SK-N-SH treated with all-trans-retinoic acid at 6 μM for 48 hours (cell line): ENCODE measurements around the gene SNRPD3.

Experiments
- ATAC-seq: fragments of 200-7000 bp; cut with Tn5 transposase; 3 replicates; pipeline ENCODE4 v1.9.1; 2020; ENCODE audit warnings: mild to moderate bottlenecking, moderate library complexity
- ARNTL ChIP-seq: fragments of 450-650 bp; formaldehyde crosslinking; IDR thresholded peaks from 2 replicates; pipeline ENCODE4 v1.5.0; 2020; ENCODE audit warnings: low read depth, mild to moderate bottlenecking, moderate library complexity, borderline replicate concordance
- BACH2 ChIP-seq: fragments of 250-450 bp; sonication (Bioruptor Pico); IDR thresholded peaks from 2 replicates; pipeline ENCODE4 v1.9.0; 2021; ENCODE audit warnings: mild to moderate bottlenecking, borderline replicate concordance
- CSDC2 ChIP-seq: fragments of 250-450 bp; sonication (Bioruptor Pico); IDR thresholded peaks from 2 replicates; pipeline ENCODE4 v1.5.0; 2020; ENCODE audit warnings: mild to moderate bottlenecking, moderate library complexity
- CSRNP3 ChIP-seq: fragments of 250-450 bp; sonication (Bioruptor Pico); IDR thresholded peaks from 2 replicates; pipeline ENCODE4 v1.5.1; 2021; ENCODE audit warnings: mild to moderate bottlenecking, moderate library complexity
- ESRRG ChIP-seq: fragments of 250-450 bp; sonication (Bioruptor Pico); IDR thresholded peaks from 2 replicates; pipeline ENCODE4 v1.6.1; 2021; ENCODE audit warnings: mild to moderate bottlenecking
- GLIS3 ChIP-seq: fragments of 250-450 bp; sonication (Bioruptor Pico); IDR thresholded peaks from 2 replicates; pipeline ENCODE4 v1.5.0; 2020; ENCODE audit warnings: mild to moderate bottlenecking, moderate library complexity
- ISL1 ChIP-seq: fragments of 250-450 bp; sonication (Bioruptor Pico); IDR thresholded peaks from 2 replicates; pipeline ENCODE4 v2.1.2; 2022; ENCODE audit warnings: mild to moderate bottlenecking, moderate library complexity
- OSR1 ChIP-seq: fragments of 250-450 bp; sonication (Bioruptor Pico); IDR thresholded peaks from 2 replicates; pipeline ENCODE4 v1.8.0; 2022; ENCODE audit warnings: moderate library complexity, mild to moderate bottlenecking, inconsistent platforms
- PATZ1 ChIP-seq: fragments of 250-450 bp; sonication (Bioruptor Pico); IDR thresholded peaks from 2 replicates; pipeline ENCODE4 v1.8.0; 2020; ENCODE audit warnings: mild to moderate bottlenecking, moderate library complexity, borderline replicate concordance
- PPARA ChIP-seq: fragments of 250-450 bp; sonication (Bioruptor Pico); IDR thresholded peaks from 2 replicates; pipeline ENCODE4 v1.5.0; 2020; ENCODE audit warnings: mild to moderate bottlenecking, borderline replicate concordance
- SNAI2 ChIP-seq: fragments of 250-450 bp; sonication (Bioruptor Pico); IDR thresholded peaks from 2 replicates; pipeline ENCODE4 v1.5.0; 2020; ENCODE audit warnings: mild to moderate bottlenecking, moderate library complexity
- TOX ChIP-seq: fragments of 250-450 bp; sonication (Bioruptor Pico); IDR thresholded peaks from 2 replicates; pipeline ENCODE4 v1.8.0; 2021; ENCODE audit warnings: mild to moderate bottlenecking, moderate library complexity, borderline replicate concordance
- TSHZ2 ChIP-seq: fragments of 250-450 bp; sonication (Bioruptor Pico); IDR thresholded peaks from 2 replicates; pipeline ENCODE4 v1.5.0; 2020; ENCODE audit warnings: mild to moderate bottlenecking, moderate library complexity
- ZC3H10 ChIP-seq: fragments of 250-450 bp; sonication (Bioruptor Pico); IDR thresholded peaks from 2 replicates; pipeline ENCODE4 v1.5.1; 2021; ENCODE audit warnings: mild to moderate bottlenecking, moderate library complexity
- ZFP3 ChIP-seq: fragments of 250-450 bp; sonication (Bioruptor Pico); IDR thresholded peaks from 2 replicates; pipeline ENCODE4 v1.5.0; 2020; ENCODE audit warnings: mild to moderate bottlenecking, moderate library complexity
- ZFP30 ChIP-seq: fragments of 450-650 bp; formaldehyde crosslinking; IDR thresholded peaks from 2 replicates; pipeline ENCODE4 v1.5.0; 2022; ENCODE audit warnings: mild to moderate bottlenecking, moderate library complexity
- ZNF565 ChIP-seq: fragments of 450-650 bp; formaldehyde crosslinking; conservative IDR thresholded peaks from 2 replicates; pipeline ENCODE4 v1.5.0; 2020; ENCODE audit warnings: low read depth, mild to moderate bottlenecking, moderate library complexity
- ZNF70 ChIP-seq: fragments of 450-650 bp; formaldehyde crosslinking; IDR thresholded peaks from 2 replicates; pipeline ENCODE4 v1.5.0; 2020; ENCODE audit warnings: mild to moderate bottlenecking, moderate library complexity
- ZNF8 ChIP-seq: fragments of 450-650 bp; formaldehyde crosslinking; IDR thresholded peaks from 2 replicates; pipeline ENCODE4 v1.5.0; 2020; ENCODE audit warnings: mild to moderate bottlenecking, moderate library complexity
- TF ChIP-seq, protein P1 (sequence below): fragments of 250-450 bp; sonication (Bioruptor Pico); IDR thresholded peaks from 2 replicates; pipeline ENCODE4 v1.5.1; 2020; ENCODE audit warnings: low read depth, mild to moderate bottlenecking, moderate library complexity

The SNRPD3 gene

DNA sequence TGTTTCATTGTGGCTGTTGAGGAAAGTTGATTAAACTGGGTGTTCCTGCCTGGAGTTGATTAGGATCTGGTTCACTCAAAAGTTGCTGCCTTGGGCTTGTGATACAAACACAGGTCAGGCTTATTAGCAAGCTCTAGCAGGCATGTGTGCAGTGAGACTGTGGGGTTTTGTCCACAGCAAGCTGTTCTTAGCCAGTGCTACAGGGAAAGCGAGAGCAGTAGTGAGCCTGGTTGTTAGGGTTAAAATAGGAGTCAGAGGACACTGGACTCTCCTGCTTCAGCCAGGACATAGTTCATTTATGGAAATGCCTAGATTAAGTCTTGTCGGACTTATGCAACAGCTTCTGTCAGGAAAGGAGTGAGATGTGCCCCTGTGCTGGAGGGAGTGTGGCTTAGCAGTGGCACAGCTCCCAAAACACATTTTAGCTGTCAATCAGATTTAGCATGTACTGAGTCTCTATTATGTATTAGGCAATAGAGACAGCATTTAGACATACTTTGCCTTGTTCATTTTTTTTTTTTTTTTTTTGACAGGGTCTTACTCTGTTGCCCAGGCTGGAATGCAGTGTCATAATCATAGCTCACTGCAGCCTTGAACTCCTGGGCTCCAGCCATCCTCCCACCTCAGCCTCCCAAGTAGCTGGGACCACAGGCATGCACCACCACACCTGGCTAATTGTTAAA, 8.7 kb downstream of the SNRPD3 start:
- TF ChIP-seq ZFP3 (CRISPR knock-in tag) (no peak), TOX (CRISPR knock-in tag) (no peak), ZNF70 (no peak), ZNF8 (CRISPR knock-in tag) (no peak), PPARA (CRISPR knock-in tag) (no peak), CSRNP3 (CRISPR knock-in tag) (no peak), GLIS3 (CRISPR knock-in tag) (no peak), ZNF565 (CRISPR knock-in tag) (no peak), SNAI2 (CRISPR knock-in tag) (no peak), BACH2 (CRISPR knock-in tag) (no peak), OSR1 (CRISPR knock-in tag) (no peak), TSHZ2 (CRISPR knock-in tag) (no peak), ARNTL (CRISPR knock-in tag) (no peak)
- no peak for ATAC-seq

DNA sequence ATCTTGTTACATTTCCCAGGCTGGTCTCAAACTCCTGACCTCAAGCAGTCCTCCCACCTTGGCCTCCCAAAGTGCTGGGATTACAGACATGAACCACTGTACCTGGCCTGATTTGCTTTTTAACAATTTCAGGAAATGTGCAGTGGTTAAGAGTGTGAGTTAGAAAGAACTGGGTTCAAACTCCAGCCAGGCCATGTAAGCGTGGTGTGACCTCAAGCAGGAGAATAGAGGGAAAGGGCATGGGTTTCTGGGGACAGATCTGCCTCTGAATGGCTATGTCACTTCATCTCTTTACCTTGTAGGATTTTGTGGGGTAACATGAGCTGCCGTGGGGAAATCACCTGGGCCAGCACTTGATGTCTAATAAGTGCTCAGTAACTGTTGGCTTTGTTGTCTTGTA, 9.3 kb downstream of the SNRPD3 start:
- ATAC-seq: no peak
- TF ChIP-seq TSHZ2 (CRISPR knock-in tag): no peak
- TF ChIP-seq ISL1 (CRISPR knock-in tag): no peak
- no peak for TF ChIP-seq ZFP30 (CRISPR knock-in tag)
- TF ChIP-seq GLIS3 (CRISPR knock-in tag): no peak
- no peak for TF ChIP-seq PATZ1 (CRISPR knock-in tag)
- TF ChIP-seq ZNF565 (CRISPR knock-in tag): no peak
- no peak for TF ChIP-seq PPARA (CRISPR knock-in tag)
- no peak for TF ChIP-seq TOX (CRISPR knock-in tag)
- TF ChIP-seq, protein P1, sequence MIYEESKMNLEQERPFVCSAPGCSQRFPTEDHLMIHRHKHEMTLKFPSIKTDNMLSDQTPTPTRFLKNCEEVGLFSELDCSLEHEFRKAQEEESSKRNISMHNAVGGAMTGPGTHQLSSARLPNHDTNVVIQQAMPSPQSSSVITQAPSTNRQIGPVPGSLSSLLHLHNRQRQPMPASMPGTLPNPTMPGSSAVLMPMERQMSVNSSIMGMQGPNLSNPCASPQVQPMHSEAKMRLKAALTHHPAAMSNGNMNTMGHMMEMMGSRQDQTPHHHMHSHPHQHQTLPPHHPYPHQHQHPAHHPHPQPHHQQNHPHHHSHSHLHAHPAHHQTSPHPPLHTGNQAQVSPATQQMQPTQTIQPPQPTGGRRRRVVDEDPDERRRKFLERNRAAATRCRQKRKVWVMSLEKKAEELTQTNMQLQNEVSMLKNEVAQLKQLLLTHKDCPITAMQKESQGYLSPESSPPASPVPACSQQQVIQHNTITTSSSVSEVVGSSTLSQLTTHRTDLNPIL: no peak
- no peak for TF ChIP-seq ESRRG (CRISPR knock-in tag)

GRCh38 chr22:24566899-24567511, 11.2 kb downstream of the SNRPD3 start:
- ATAC-seq: no peak
- TF ChIP-seq ZC3H10 (CRISPR knock-in tag) (no peak), CSRNP3 (CRISPR knock-in tag) (no peak), OSR1 (CRISPR knock-in tag) (no peak), ARNTL (CRISPR knock-in tag) (no peak), SNAI2 (CRISPR knock-in tag) (no peak), GLIS3 (CRISPR knock-in tag) (no peak), CSDC2 (CRISPR knock-in tag) (no peak), ISL1 (CRISPR knock-in tag) (no peak), ESRRG (CRISPR knock-in tag) (no peak), ZFP3 (CRISPR knock-in tag) (no peak), TSHZ2 (CRISPR knock-in tag) (no peak), PPARA (CRISPR knock-in tag) (no peak)
